ENCODE measurements around the gene ARMH2. TPM values are rescaled to one million over a fixed set of nuclear protein-coding genes. Genes with fewer than 3 reads are reported as not detected.

Gene ARMH2
- total RNA-seq, 1 experiment from 2014 or later = not detected

DNA sequence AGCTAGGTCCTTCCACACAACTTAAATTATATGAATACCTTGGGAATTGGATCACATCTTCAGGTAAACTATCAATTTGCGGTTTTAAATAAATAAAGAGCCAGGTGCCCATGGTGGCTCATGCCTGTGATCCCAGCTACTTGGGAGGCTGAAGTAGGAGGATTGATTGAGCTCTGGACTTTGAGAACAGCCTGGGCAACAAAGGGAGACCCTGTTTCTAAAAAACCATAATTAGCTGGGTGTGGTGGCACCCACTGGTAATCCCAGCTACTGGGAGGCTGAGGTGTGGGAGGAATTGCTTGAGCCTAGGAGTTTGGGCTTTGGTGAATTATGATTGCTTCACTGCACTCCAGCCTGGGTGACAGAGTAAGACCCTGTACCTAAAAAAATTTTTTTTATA, 20.6 kb downstream of the ARMH2 start:
- no peak overlapping the region for H3K4me2 ChIP-seq (ENCODE audit: insufficient read depth, insufficient read length, low read length)
- H4K5ac ChIP-seq (ENCODE audit: insufficient read length, low read depth, low read length) = no peak overlapping the region
- H2AFZ ChIP-seq (ENCODE audit: low read length) = no peak overlapping the region
- H3K27me3 Mint-ChIP-seq (ENCODE audit: low read depth) = no peaks in the 10 kb centered on the region; the same call in 1 of the 2 replicates
- H3K23me2 ChIP-seq (ENCODE audit: insufficient read length, low read depth, low read length, poor library complexity, severe bottlenecking) = peaks cover 11% of the 10 kb centered on the region
- no peak overlapping the region for H3K23ac ChIP-seq (ENCODE audit: insufficient read length, low read depth, low read length)
- no peaks in the 10 kb centered on the region for H3K9me3 ChIP-seq (ENCODE audit: control insufficient read depth, low read depth, low read length)
- H3T11ph ChIP-seq (ENCODE audit: low read length) = no peak overlapping the region
- TF ChIP-seq, protein P1, sequence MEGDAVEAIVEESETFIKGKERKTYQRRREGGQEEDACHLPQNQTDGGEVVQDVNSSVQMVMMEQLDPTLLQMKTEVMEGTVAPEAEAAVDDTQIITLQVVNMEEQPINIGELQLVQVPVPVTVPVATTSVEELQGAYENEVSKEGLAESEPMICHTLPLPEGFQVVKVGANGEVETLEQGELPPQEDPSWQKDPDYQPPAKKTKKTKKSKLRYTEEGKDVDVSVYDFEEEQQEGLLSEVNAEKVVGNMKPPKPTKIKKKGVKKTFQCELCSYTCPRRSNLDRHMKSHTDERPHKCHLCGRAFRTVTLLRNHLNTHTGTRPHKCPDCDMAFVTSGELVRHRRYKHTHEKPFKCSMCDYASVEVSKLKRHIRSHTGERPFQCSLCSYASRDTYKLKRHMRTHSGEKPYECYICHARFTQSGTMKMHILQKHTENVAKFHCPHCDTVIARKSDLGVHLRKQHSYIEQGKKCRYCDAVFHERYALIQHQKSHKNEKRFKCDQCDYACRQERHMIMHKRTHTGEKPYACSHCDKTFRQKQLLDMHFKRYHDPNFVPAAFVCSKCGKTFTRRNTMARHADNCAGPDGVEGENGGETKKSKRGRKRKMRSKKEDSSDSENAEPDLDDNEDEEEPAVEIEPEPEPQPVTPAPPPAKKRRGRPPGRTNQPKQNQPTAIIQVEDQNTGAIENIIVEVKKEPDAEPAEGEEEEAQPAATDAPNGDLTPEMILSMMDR (conservative IDR thresholded peaks at IDR 0.05) = no peak
- peak overlapping the region; percentile 26 for H3K9ac ChIP-seq (ENCODE audit: extremely low read depth, insufficient read length, low read length)
- no peaks in the 10 kb centered on the region for H3K4me1 ChIP-seq (ENCODE audit: insufficient read depth, low read length)
- no peak overlapping the region for H2BK12ac ChIP-seq (ENCODE audit: insufficient read length, low read depth, low read length)
- no peak overlapping the region for H2BK5ac ChIP-seq (ENCODE audit: insufficient read length, low read length)
- no peak overlapping the region for H3K4ac ChIP-seq (ENCODE audit: low read depth, low read length)
- no peak overlapping the region for H3K14ac ChIP-seq (ENCODE audit: insufficient read depth, low read length)
- no peaks in the 10 kb centered on the region for H4K20me1 ChIP-seq (ENCODE audit: control insufficient read depth, insufficient read depth, insufficient read length)
- no peak overlapping the region for H3K27ac ChIP-seq (ENCODE audit: insufficient read length, low read depth, low read length)
- peaks cover 16% of the 10 kb centered on the region in 2 experiments for H3K4me1 Mint-ChIP-seq
- no peak overlapping the region for H3K56ac ChIP-seq (ENCODE audit: insufficient read length, low read depth, low read length)
- peaks cover 17 to 59% (median 45%) of the 10 kb centered on the region in 3 experiments; a peak in 6 of 7 replicates for H3K36me3 Mint-ChIP-seq (ENCODE audit: insufficient read depth in 1 of 3, low read depth in 3 of 3)
- no CpG with 5 or more reads among the region's 1 CpG for WGBS (ENCODE audit: extremely low coverage, insufficient read length, low lambda C conversion rate)
- no peak overlapping the region for H2BK15ac ChIP-seq (ENCODE audit: low read depth, low read length)
- peaks cover 3% of the 10 kb centered on the region for H3K79me1 ChIP-seq (ENCODE audit: insufficient read depth, low read depth, low read length, poor library complexity, severe bottlenecking)
- no peak overlapping the region for H4K91ac ChIP-seq (ENCODE audit: insufficient read length, low read depth, low read length)
- H3K4me3 Mint-ChIP-seq = peak overlapping the region in 1 of 2 experiments; percentile 19; a peak in 3 of 5 replicates
- peaks cover 20% of the 10 kb centered on the region; the same call in 1 of the 2 replicates for H3K79me2 ChIP-seq (ENCODE audit: insufficient read depth, low read length)
- no peaks in the 10 kb centered on the region for H3K27me3 ChIP-seq (ENCODE audit: insufficient read depth, low read length)
- no peak overlapping the region; a peak in 1 of 7 replicates for H3K27ac Mint-ChIP-seq
- no peak overlapping the region for H2AK5ac ChIP-seq (ENCODE audit: insufficient read length, low read length)
- H3K18ac ChIP-seq (ENCODE audit: insufficient read length, low read depth, low read length) = no peak overlapping the region
- H4K8ac ChIP-seq (replicated peaks; ENCODE audit: insufficient read length, low read depth, low read length) = no peak overlapping the region
- no peak for DNase-seq
- no peak overlapping the region for H2BK120ac ChIP-seq (ENCODE audit: low read depth, low read length, poor library complexity, severe bottlenecking)
- H3K9me3 Mint-ChIP-seq = no peaks in the 10 kb centered on the region
- H2BK20ac ChIP-seq (ENCODE audit: low read depth, low read length, poor library complexity, severe bottlenecking) = no peak overlapping the region
